Endodermal cell (in vitro differentiated cells): ENCODE measurements around the gene ZBTB7B. TPM values are rescaled to one million over a fixed set of nuclear protein-coding genes. Genes with fewer than 3 reads are reported as not detected.
A peak's percentile ranks its signal among the peaks of the same experiment; 100 is the strongest.

ENCODE experiments used
- DNase-seq: peaks from one replicate; pipeline ENCODE4 v3.0.0-alpha.2; 2017
- H3K27ac ChIP-seq: 2 replicates; pipeline ENCODE4 v1.5.1; 2013; ENCODE audit warnings: mild to moderate bottlenecking, low read depth, low read length, moderate library complexity
- H3K27me3 ChIP-seq: 2 replicates; pipeline ENCODE4 v1.6.1; 2013; ENCODE audit warnings: mild to moderate bottlenecking, low read length, moderate library complexity; ENCODE audit not compliant: insufficient read depth, control insufficient read depth, poor library complexity, severe bottlenecking
- H3K36me3 ChIP-seq: 2 replicates; pipeline ENCODE4 v1.7.0; 2013; ENCODE audit warnings: mild to moderate bottlenecking, low read length, moderate library complexity; ENCODE audit not compliant: control insufficient read depth, insufficient read depth
- H3K4me1 ChIP-seq: one replicate; pipeline ENCODE4 v1.7.0; 2013; ENCODE audit warnings: low read length; ENCODE audit not compliant: control insufficient read depth, insufficient read depth
- H3K4me3 ChIP-seq: 2 replicates; pipeline ENCODE4 v1.5.1; 2013; ENCODE audit warnings: mild to moderate bottlenecking, low read length, moderate library complexity
- H3K9ac ChIP-seq: 2 replicates; pipeline ENCODE4 v1.6.1; 2013; ENCODE audit warnings: mild to moderate bottlenecking, low read length, moderate library complexity; ENCODE audit not compliant: poor library complexity, severe bottlenecking; ENCODE audit errors: extremely low read depth
- H3K9me3 ChIP-seq: 2 replicates; pipeline ENCODE4 v1.6.1; 2013; ENCODE audit warnings: mild to moderate bottlenecking, low read length, moderate library complexity; ENCODE audit not compliant: control insufficient read depth
- H3K27ac Mint-ChIP-seq: 2 replicates; pipeline ENCODE4 v1.8.0; 2020; ENCODE audit warnings: mixed read lengths
- H3K27me3 Mint-ChIP-seq: 2 replicates; pipeline ENCODE4 v1.8.0; 2021; ENCODE audit warnings: mild to moderate bottlenecking, mixed read lengths; ENCODE audit not compliant: insufficient read depth
- H3K36me3 Mint-ChIP-seq: 2 replicates; pipeline ENCODE4 v1.8.0; 2020; ENCODE audit warnings: low read depth, mixed read lengths
- H3K4me1 Mint-ChIP-seq: 2 replicates; pipeline ENCODE4 v1.8.0; 2020; ENCODE audit warnings: mixed read lengths
- H3K4me3 Mint-ChIP-seq: 2 replicates; pipeline ENCODE4 v1.8.0; 2020; ENCODE audit warnings: mild to moderate bottlenecking, moderate library complexity, mixed read lengths
- H3K9me3 Mint-ChIP-seq: 2 replicates; pipeline ENCODE4 v1.8.0; 2020; ENCODE audit warnings: mild to moderate bottlenecking, mixed read lengths
- WGBS, 2 experiments: methylation state at CpG; one replicate each; pipeline versions ENCODE4 v1.1.5 to v1.1.7; 2013; ENCODE audit warnings: missing lambda C conversion rate in 2 of 2, mixed read lengths in 1 of 2; ENCODE audit not compliant: insufficient coverage in 1 of 2, insufficient read length in 1 of 2; 5-methylcytosine and 5-hydroxymethylcytosine counted together
- total RNA-seq, 2 donors: library from RNA; stranded (reverse); fragmentation: NEBNext Ultra II Directional in 1 of 2; extraction: Animal tissue kit (Norgen Biotek cat#: 25700) in 1 of 2; gene quantifications; 2 replicates in 1 of 2; 3 replicates in 1 of 2; pipeline ENCODE4 v1.2.1, GENCODE V29; 2021
- TF ChIP-seq, protein P1 (sequence below): fragments of 200-600 bp; sonication (generic); conservative IDR thresholded peaks from 2 replicates; pipeline ENCODE4 v1.5.0; 2021; ENCODE audit warnings: antibody characterized with exemption, mild to moderate bottlenecking

Gene ZBTB7B
- total RNA-seq, 2 donors from 2014 or later, result 21.2 to 23.3 TPM

DNA sequence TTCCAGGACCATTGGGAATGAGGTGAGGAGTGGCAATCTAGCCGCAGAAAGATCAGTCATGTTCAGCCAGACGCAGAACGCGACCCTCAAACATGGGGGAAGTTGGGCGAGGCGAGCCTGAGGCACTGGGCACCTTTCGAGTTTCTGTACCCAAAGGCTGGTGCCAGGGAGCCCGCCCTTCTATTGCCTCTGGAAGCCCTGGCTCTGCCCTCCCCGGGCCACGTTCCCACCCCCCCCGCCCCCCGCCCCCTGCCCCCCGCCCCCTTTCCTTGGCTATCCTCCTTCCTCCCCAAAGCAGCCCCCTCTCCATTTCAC, 2.2 kb upstream of the ZBTB7B start:
- Mint-ChIP-seq H3K4me3 (peak overlapping the region; percentile 93), H3K4me1 (peaks cover 14% of the 10 kb centered on the region), H3K27me3 (peaks cover 6% of the 10 kb centered on the region), H3K9me3 (no peaks in the 10 kb centered on the region), H3K27ac (peak overlapping the region; percentile 94), H3K36me3 (no peaks in the 10 kb centered on the region)
- no peak for DNase-seq
- Histone ChIP-seq H3K9ac (peak overlapping the region; percentile 11), H3K27ac (peak overlapping the region; percentile 83), H3K4me1 (peaks cover 9% of the 10 kb centered on the region), H3K4me3 (peak overlapping the region; percentile 86), H3K36me3 (no peaks in the 10 kb centered on the region), H3K27me3 (no peaks in the 10 kb centered on the region), H3K9me3 (no peaks in the 10 kb centered on the region)
- TF ChIP-seq, protein P1, sequence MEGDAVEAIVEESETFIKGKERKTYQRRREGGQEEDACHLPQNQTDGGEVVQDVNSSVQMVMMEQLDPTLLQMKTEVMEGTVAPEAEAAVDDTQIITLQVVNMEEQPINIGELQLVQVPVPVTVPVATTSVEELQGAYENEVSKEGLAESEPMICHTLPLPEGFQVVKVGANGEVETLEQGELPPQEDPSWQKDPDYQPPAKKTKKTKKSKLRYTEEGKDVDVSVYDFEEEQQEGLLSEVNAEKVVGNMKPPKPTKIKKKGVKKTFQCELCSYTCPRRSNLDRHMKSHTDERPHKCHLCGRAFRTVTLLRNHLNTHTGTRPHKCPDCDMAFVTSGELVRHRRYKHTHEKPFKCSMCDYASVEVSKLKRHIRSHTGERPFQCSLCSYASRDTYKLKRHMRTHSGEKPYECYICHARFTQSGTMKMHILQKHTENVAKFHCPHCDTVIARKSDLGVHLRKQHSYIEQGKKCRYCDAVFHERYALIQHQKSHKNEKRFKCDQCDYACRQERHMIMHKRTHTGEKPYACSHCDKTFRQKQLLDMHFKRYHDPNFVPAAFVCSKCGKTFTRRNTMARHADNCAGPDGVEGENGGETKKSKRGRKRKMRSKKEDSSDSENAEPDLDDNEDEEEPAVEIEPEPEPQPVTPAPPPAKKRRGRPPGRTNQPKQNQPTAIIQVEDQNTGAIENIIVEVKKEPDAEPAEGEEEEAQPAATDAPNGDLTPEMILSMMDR, result no peak
- WGBS, 2 experiments, result 0 to 3% methylated on average over 1 to 8 of the region's 13 CpGs

DNA sequence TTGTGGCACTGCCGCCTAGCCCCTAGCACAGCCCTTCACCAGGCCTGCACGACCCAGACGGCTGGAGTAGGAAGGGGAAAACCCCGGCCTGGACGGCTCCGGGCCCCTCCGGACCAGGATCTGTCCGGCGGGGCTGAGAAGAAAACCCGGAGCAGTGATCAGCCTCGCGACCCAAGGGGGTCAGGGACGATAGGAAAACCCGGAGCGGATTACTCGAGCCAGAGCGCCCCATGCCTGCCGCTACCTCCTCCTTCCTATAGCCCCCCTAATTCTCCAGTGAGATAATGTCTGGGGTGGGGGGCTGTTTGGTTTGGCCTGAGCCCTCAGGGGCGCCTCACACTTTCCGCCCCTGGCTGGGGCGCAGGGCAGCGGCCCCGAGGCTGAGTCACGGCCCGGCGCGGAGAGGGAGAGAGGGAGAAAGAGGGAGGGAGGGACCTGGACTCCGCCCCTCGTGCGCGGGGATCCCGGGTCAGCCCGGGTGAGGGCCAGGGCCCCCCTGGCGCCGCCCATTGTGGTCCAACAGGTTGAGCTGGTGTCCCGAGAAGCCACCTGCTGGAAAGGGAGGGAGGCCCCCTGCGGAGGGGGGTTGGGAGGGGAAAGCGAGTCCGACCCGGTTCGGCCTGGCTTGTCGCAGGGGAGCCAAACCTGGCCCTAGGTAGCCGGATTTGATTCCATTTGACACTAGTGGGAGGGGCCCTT, 1.7 kb upstream of the ZBTB7B start:
- Histone ChIP-seq H3K27me3 (no peaks in the 10 kb centered on the region), H3K9me3 (no peaks in the 10 kb centered on the region), H3K27ac (peak overlapping the region; percentile 91), H3K9ac (peak overlapping the region; percentile 57), H3K4me3 (peak overlapping the region; percentile 86), H3K36me3 (no peaks in the 10 kb centered on the region), H3K4me1 (peaks cover 9% of the 10 kb centered on the region)
- Mint-ChIP-seq H3K9me3 (no peaks in the 10 kb centered on the region), H3K27ac (peak overlapping the region; percentile 72), H3K36me3 (no peaks in the 10 kb centered on the region), H3K4me3 (peak overlapping the region; percentile 93), H3K4me1 (peaks cover 14% of the 10 kb centered on the region), H3K27me3 (peaks cover 6% of the 10 kb centered on the region)
- DNase-seq, result peak; percentile 98
- 0 to 1% methylated on average over 7 to 43 of the region's 43 CpGs for WGBS, 2 experiments
- TF ChIP-seq, protein P1, result no peak

DNA sequence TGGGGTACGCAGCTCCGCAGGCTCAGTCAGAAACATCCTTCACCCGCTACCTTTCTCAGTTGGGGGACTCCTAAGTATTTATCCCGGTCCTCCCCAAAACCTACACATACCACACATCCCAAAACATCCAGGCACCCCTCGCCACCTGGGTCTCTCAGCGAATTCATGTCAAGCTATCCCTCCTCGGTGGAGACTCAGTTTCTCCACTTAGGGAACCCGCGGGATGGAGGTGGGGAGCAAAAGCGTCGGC, 1.3 kb upstream of the ZBTB7B start:
- Histone ChIP-seq H3K9me3 (no peaks in the 10 kb centered on the region), H3K4me3 (peak overlapping the region; percentile 86), H3K4me1 (peaks cover 9% of the 10 kb centered on the region), H3K27ac (peak overlapping the region; percentile 91), H3K36me3 (no peaks in the 10 kb centered on the region), H3K27me3 (no peaks in the 10 kb centered on the region), H3K9ac (peak overlapping the region; percentile 57)
- H3K4me3 Mint-ChIP-seq, result peak overlapping the region; percentile 93
- H3K36me3 Mint-ChIP-seq, result no peaks in the 10 kb centered on the region
- DNase-seq, result no peak
- peak overlapping the region; percentile 35 for H3K27ac Mint-ChIP-seq
- TF ChIP-seq, protein P1, result no peak
- no peaks in the 10 kb centered on the region for H3K9me3 Mint-ChIP-seq
- 0 to 2% methylated on average over 6 to 11 of the region's 11 CpGs for WGBS, 2 experiments
- peaks cover 14% of the 10 kb centered on the region for H3K4me1 Mint-ChIP-seq
- H3K27me3 Mint-ChIP-seq, result peaks cover 6% of the 10 kb centered on the region
